ENCODE measurements around the gene MAP2K3.

- TF ChIP-seq CTCF (IDR thresholded peaks at IDR 0.05) (no peak), POLR2AphosphoS5 (IDR thresholded peaks at IDR 0.05) (no peak), POLR2A (IDR thresholded peaks at IDR 0.05) (no peak)
These were observed 36.8 kb upstream of the MAP2K3 start for GRCh38 chr17:21247552-21248258.
